GM12872 (cell line): ENCODE results near the gene PGRMC1.

Experiments used
- CTCF ChIP-seq: IDR thresholded peaks from 3 replicates; pipeline ENCODE4 v1.5.1; 2011; ENCODE audit warnings: low read depth, mild to moderate bottlenecking, low read length, moderate library complexity; ENCODE audit not compliant: insufficient read depth

Gene PGRMC1

GRCh38 chrX:119235872-119236622, at the start of gene PGRMC1:
PGRMC1 (plus strand) TSS chrX:119236285; CDS start chrX:119236364, 79 bp downstream.
- TF ChIP-seq CTCF, result no peak

GRCh38 chrX:119186763-119187162, 49.3 kb upstream of the PGRMC1 start:
- no peak for TF ChIP-seq CTCF

GRCh38 chrX:119187298-119187697, 48.8 kb upstream of the PGRMC1 start:
- TF ChIP-seq CTCF, result no peak

- TF ChIP-seq CTCF, result no peak
Measured at GRCh38 chrX:119189115-119189514, 47.0 kb upstream of the PGRMC1 start.

GRCh38 chrX:119189595-119189994, 46.5 kb upstream of the PGRMC1 start:
- no peak for TF ChIP-seq CTCF

- TF ChIP-seq CTCF, result no peak
Measured at GRCh38 chrX:119190091-119190681, 45.9 kb upstream of the PGRMC1 start.

GRCh38 chrX:119190831-119191230, 45.3 kb upstream of the PGRMC1 start:
- TF ChIP-seq CTCF, result no peak
